Ovary (tissue), 9 donors: ENCODE measurements around the gene SPEG. TPM values are rescaled to one million over a fixed set of nuclear protein-coding genes. Genes with fewer than 3 reads are reported as not detected.

Experiments used
- DNase-seq, 5 donors: peaks; one replicate each; pipeline ENCODE4 v3.0.0-alpha.2; 2019 to 2020
- H3K27ac ChIP-seq, 2 donors: fragments of 200-600 bp; one replicate each; pipeline versions ENCODE4 v1.5.1 to v1.8.0; 2019 to 2022
- H3K27me3 ChIP-seq: fragments of 200-600 bp; one replicate; pipeline ENCODE4 v1.8.0; 2022
- H3K36me3 ChIP-seq: fragments of 200-600 bp; sonication (generic); one replicate; pipeline ENCODE4 v1.5.1; 2019
- H3K4me1 ChIP-seq: one replicate; pipeline ENCODE4 v1.8.1; 2013; ENCODE audit warnings: mild to moderate bottlenecking, moderate library complexity; ENCODE audit not compliant: insufficient read depth
- H3K4me3 ChIP-seq: fragments of 200-600 bp; sonication (generic); one replicate; pipeline ENCODE4 v1.5.1; 2017
- H3K9me3 ChIP-seq, 2 donors: fragments of 200-600 bp in 1 of 2; sonication (generic) in 1 of 2; one replicate each; pipeline versions ENCODE4 v1.5.1 to v1.8.1; 2013 to 2019; ENCODE audit warnings: mild to moderate bottlenecking in 1 of 2, moderate library complexity in 1 of 2
- EP300 ChIP-seq: sonication (generic); formaldehyde crosslinking; IDR thresholded peaks from one replicate; pipeline ENCODE4 v1.6.1; 2017; ENCODE audit warnings: antibody characterized with exemption
- POLR2A ChIP-seq: fragments of 450-650 bp; IDR thresholded peaks from one replicate; pipeline ENCODE4 v1.6.1; 2017; ENCODE audit warnings: antibody characterized with exemption, mild to moderate bottlenecking, moderate library complexity
- WGBS, 3 donors: extraction: QIAGEN DNeasy Blood & Tissue Kit in 1 of 3; methylation state at CpG; one replicate each; pipeline versions ENCODE4 v1.1.5 to v1.1.7; 2013 to 2017; 5-methylcytosine and 5-hydroxymethylcytosine counted together
- intact Hi-C, 4 donors: fragments of 100-400 bp; cut with DNase I; formaldehyde crosslinking; loops; one replicate each; pipeline versions ENCODE4 v1.11.0 to v1.15.1; 2022 to 2023
- polyA plus RNA-seq, 2 donors: library from polyadenylated mRNA; stranded (reverse); fragments of 200-250 nt in 1 of 2; fragments of 350-450 nt in 1 of 2; fragmentation: Illumina TruSeq in 1 of 2; extraction: RNeasy Lipid Tissue Mini Kit (QIAGEN cat#74804) in 1 of 2; gene quantifications; one replicate each; pipeline ENCODE4 v1.2.3, GENCODE V29; 2013 to 2014
- total RNA-seq, 7 donors: library from RNA; depleted of rRNA in 2 of 7; stranded (reverse); fragments of >200 nt in 2 of 7; fragmentation: NEBNext Ultra II Directional in 3 of 7; extraction: Animal tissue kit (Norgen Biotek cat#: 25700) in 3 of 7; gene quantifications; one replicate each; pipeline versions ENCODE4 v1.1.0 to v1.2.4, GENCODE V29; 2016 to 2023
- TF ChIP-seq, protein P1 (sequence below), 3 donors: fragments of 450-650 bp in 2 of 3; fragments of 200-600 bp in 1 of 3; IDR thresholded peaks; one replicate each; pipeline versions ENCODE4 v1.5.1 to v1.8.0; 2016 to 2022; ENCODE audit warnings: antibody characterized with exemption in 3 of 3, mild to moderate bottlenecking in 1 of 3
- donor health status: DM: no; HTN: no; CAD: no; lungs with moderate emphysema.
- donor health status: DM: no; HTN: no; CAD: no.
- donor health status: Bipolar disorder and iron deficiency.
- donor health status: DM: yes; HTN: yes; CAD: no.
- donor health status: DM: no; HTN: no; CAD: no.
- donor health status: DM: yes; HTN: yes; CAD: no.

SPEG gene
- total and polyA plus RNA-seq, 9 donors, result 9.9 to 79.7 (median 29.6) TPM

DNA sequence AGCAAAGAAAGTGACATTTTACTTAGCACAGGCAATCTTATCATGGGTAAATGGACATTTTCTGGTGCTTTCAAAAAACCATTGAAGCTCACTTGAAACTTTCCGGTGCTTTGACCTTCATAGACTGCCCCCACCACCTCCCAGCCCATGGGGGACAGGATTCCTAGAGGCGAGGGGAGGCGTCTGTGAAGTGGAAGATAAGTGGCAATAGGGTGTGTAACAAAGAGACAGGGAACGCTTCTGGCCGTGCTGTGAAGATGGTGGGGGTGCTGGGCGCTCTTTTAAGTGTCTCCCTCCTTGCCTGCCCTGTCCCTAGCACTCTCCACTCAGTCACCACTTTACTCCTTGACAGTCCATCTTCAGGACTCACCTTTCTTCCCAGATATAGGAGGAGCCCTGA is 40.6 kb downstream of the SPEG start:
- peak in 1 of 5 donors; percentile 5 for DNase-seq
- intact Hi-C loops, result loop anchor here in 2 of 4 donors (10.0 kb wide), 2 partner anchors 50 to 60 kb away; no protein-coding TSS in a partner anchor
- peaks cover 3% of the 10 kb centered on the region for H3K4me1 ChIP-seq
- H3K27ac ChIP-seq, result no peak overlapping the region
- no peaks in the 10 kb centered on the region for H3K27me3 ChIP-seq
- H3K36me3 ChIP-seq, result no peaks in the 10 kb centered on the region
- WGBS, 3 donors, result 73 to 86% (median 78%) methylated on average over 6 of the region's 6 CpGs
- no peaks in the 10 kb centered on the region for H3K9me3 ChIP-seq
- no peak overlapping the region for H3K4me3 ChIP-seq
- no peak for TF ChIP-seq POLR2A
- TF ChIP-seq, protein P1, sequence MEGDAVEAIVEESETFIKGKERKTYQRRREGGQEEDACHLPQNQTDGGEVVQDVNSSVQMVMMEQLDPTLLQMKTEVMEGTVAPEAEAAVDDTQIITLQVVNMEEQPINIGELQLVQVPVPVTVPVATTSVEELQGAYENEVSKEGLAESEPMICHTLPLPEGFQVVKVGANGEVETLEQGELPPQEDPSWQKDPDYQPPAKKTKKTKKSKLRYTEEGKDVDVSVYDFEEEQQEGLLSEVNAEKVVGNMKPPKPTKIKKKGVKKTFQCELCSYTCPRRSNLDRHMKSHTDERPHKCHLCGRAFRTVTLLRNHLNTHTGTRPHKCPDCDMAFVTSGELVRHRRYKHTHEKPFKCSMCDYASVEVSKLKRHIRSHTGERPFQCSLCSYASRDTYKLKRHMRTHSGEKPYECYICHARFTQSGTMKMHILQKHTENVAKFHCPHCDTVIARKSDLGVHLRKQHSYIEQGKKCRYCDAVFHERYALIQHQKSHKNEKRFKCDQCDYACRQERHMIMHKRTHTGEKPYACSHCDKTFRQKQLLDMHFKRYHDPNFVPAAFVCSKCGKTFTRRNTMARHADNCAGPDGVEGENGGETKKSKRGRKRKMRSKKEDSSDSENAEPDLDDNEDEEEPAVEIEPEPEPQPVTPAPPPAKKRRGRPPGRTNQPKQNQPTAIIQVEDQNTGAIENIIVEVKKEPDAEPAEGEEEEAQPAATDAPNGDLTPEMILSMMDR (IDR thresholded peaks at IDR 0.05), result no peak

DNA sequence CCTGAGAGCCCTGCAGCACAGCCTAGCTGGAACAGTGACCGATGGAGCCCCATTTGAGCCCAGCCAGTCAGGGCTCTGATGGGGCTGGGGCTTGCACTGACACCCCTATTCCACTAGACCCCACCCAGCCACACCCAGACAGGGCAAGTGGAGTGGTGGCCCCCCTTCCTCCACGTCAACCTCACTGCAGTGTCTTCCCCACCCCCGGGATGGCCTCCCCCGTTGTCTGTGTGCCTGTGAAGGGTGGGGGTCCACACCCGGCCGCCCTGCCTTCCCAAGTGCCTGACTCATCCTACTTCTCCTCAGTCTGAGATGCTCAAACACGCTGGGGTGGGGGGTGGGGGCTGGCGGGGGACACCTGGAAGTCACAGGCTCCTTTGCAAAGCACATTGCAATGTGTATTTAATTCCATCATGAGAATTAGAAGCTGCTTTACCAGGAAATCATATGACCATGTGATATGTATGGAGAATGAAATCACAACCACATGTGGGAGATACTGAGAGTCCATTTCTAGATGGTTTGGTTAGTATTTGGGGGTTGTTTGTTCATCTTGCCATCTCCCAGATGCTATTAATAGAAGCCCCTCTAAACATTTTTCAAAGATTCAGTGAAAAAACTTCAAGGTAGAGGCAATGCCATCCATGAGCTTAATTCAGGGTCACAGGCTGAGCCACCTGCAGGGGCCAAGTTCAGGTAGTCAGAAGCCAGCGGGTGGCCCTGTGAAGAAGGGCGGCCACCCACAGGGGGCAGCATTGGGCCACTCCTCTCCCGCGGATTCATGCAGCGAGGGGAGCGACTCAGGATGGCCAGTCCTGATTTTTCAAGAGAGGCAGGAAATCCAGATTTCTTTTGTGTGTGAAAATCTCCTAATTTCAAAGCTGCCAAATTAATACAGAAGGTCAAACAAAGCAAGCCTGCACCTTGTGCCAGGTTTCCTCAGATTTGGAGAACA is 41.3 kb downstream of the SPEG start:
- peaks cover 3% of the 10 kb centered on the region for H3K4me1 ChIP-seq
- peak; percentile 68 to 86 (median 82) for DNase-seq
- TF ChIP-seq POLR2A, result no peak
- no peak for TF ChIP-seq EP300
- TF ChIP-seq, protein P1 (IDR thresholded peaks at IDR 0.05), result peak; percentile 76 to 82 (median 80)
- intact Hi-C loops, result loop anchor here in 3 of 4 donors (2.0 to 10.0 kb wide), 3 partner anchors 49 to 59 kb away; no protein-coding TSS in a partner anchor
- no peaks in the 10 kb centered on the region for H3K27me3 ChIP-seq
- no peaks in the 10 kb centered on the region for H3K9me3 ChIP-seq
- H3K36me3 ChIP-seq, result no peaks in the 10 kb centered on the region
- H3K4me3 ChIP-seq, result no peak overlapping the region
- H3K27ac ChIP-seq, result no peak overlapping the region
- WGBS, 3 donors, result 34 to 41% (median 37%) methylated on average over 14 of the region's 14 CpGs

DNA sequence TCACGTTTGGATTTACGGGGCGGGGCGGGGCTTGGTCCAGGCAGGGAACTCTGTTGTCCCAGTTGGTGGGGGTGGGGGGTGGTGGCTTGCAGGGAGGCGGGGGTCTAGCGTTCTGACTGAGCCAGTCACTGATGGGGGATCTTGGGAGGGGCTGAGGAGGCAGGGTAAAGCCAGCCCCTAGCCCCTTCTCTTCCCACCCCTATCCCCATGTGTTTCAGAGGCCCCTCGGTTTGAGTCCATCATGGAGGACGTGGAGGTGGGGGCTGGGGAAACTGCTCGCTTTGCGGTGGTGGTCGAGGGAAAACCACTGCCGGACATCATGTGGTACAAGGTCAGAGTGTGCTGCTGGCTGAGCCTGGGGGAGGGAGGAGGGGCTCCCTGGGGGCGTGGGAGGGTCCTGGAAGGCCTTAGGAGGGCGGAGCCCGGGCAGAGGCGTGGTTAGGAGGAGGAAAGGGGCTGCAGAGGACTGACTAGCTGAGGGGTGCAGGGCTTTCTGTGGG is 42.1 kb downstream of the SPEG start:
- Histone ChIP-seq H3K4me1 (peaks cover 3% of the 10 kb centered on the region), H3K9me3 (no peaks in the 10 kb centered on the region), H3K27ac (no peak overlapping the region), H3K4me3 (no peak overlapping the region), H3K36me3 (no peaks in the 10 kb centered on the region), H3K27me3 (no peaks in the 10 kb centered on the region)
- DNase-seq, result peak in 3 of 5 donors; percentile 19 to 68 (median 59)
- TF ChIP-seq POLR2A (no peak), EP300 (no peak)
- TF ChIP-seq, protein P1 (IDR thresholded peaks at IDR 0.05), result no peak
- WGBS, 3 donors, result 9 to 20% (median 10%) methylated on average over 16 of the region's 16 CpGs
- intact Hi-C loops, result loop anchor here in 3 of 4 donors (2.0 to 10.0 kb wide), 3 partner anchors 48 to 58 kb away; no protein-coding TSS in a partner anchor

DNA sequence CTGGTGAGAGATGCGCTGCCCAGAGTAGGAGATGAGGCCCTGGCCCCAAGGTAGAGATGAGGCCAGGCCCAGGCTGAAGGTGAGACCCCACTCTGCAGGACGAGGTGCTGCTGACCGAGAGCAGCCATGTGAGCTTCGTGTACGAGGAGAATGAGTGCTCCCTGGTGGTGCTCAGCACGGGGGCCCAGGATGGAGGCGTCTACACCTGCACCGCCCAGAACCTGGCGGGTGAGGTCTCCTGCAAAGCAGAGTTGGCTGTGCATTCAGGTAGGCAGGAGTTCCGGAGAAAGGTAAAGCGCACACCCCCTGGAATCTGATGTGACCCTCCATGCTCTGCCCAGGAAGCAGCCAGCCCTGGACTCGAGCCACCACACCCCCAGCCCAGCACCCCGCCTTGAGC is 42.5 kb downstream of the SPEG start:
- no peaks in the 10 kb centered on the region for H3K36me3 ChIP-seq
- no peak overlapping the region for H3K27ac ChIP-seq
- H3K9me3 ChIP-seq, result no peaks in the 10 kb centered on the region

More for the DNA sequence above, 42.5 kb downstream of the SPEG start:
- Histone ChIP-seq H3K27me3 (no peaks in the 10 kb centered on the region), H3K4me1 (peaks cover 3% of the 10 kb centered on the region), H3K4me3 (no peak overlapping the region)
- TF ChIP-seq POLR2A (no peak), EP300 (no peak)
- TF ChIP-seq, protein P1 (IDR thresholded peaks at IDR 0.05), result no peak
- 82 to 85% (median 84%) methylated on average over 13 of the region's 13 CpGs for WGBS, 3 donors
- intact Hi-C loops, result loop anchor here in 3 of 4 donors (2.0 to 10.0 kb wide), 3 partner anchors 48 to 58 kb away; no protein-coding TSS in a partner anchor
- peak in 1 of 5 donors; percentile 7 for DNase-seq
